ENCODE results near the gene POLR2H. TPM values are rescaled to one million over a fixed set of nuclear protein-coding genes. Genes with fewer than 3 reads are reported as not detected.

POLR2H gene
- total and polyA plus RNA-seq, 4 experiments from 2014 or later: 56.6 to 66.1 (median 60.1) TPM

DNA sequence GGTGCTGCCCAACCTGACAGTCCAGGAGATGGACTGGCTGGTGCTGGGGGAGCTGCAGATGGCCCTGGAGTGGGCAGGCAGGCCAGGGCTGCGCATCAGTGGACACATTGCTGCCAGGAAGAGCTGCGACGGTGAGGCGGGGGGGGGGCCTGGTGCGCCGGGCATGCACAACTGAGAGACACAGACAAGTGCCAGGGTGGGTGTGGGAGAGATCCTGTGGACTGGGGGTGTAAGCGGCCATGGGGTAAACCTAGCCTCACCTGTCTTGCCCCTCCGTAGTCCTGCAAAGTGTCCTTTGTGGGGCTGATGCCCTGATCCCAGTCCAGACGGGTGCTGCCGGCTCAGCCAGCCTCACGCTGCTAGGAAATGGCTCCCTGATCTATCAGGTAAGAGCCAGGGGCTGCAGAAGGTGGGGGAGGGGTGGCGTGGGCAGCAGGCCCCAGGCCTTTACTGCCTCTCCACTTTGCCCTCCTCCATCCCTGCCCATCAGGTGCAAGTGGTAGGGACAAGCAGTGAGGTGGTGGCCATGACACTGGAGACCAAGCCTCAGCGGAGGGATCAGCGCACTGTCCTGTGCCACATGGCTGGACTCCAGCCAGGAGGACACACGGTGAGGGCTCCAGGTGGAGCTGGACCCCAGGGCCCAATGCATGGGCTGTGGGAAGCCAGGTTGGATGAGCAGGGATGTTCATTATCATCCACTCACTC lies 21.7 kb downstream of the POLR2H start:
- H3K27me3 ChIP-seq (ENCODE audit: insufficient read depth, low read length): peaks cover 24% of the 10 kb centered on the region
- ChIA-PET POLR2A (ENCODE audit: partially characterized antibody) (no interaction called here), CTCF (ENCODE audit: partially characterized antibody) (interaction anchor here (2.2 kb wide), 1 partner anchor 11 kb away, joined by 9 read pairs; no protein-coding TSS in a partner anchor)
- Mint-ChIP-seq H3K36me3 (no peaks in the 10 kb centered on the region), H3K4me3 (no peak overlapping the region), H3K27ac (no peak overlapping the region), H3K4me1 (peaks cover 2 to 16% (median 8%) of the 10 kb centered on the region in 4 donors), H3K9me3 (no peaks in the 10 kb centered on the region), H3K27me3 (peaks cover 37 to 53% of the 10 kb centered on the region in 2 donors)
- DNase-seq: no peak
- no peak overlapping the region for H3K4me3 ChIP-seq (ENCODE audit: low read length in 2 of 2)
- peaks cover 14% of the 10 kb centered on the region for H3K4me1 ChIP-seq (ENCODE audit: insufficient read depth, low read length)
- H3K27ac ChIP-seq (ENCODE audit: low read depth, low read length): no peak overlapping the region
- no peaks in the 10 kb centered on the region for H3K36me3 ChIP-seq (ENCODE audit: insufficient read depth, low read length)
- H3K9me3 ChIP-seq (ENCODE audit: control insufficient read depth in 1 of 2, low read length in 2 of 2): no peaks in the 10 kb centered on the region
- intact Hi-C loops (cut with micrococcal nuclease): no loop called here

DNA sequence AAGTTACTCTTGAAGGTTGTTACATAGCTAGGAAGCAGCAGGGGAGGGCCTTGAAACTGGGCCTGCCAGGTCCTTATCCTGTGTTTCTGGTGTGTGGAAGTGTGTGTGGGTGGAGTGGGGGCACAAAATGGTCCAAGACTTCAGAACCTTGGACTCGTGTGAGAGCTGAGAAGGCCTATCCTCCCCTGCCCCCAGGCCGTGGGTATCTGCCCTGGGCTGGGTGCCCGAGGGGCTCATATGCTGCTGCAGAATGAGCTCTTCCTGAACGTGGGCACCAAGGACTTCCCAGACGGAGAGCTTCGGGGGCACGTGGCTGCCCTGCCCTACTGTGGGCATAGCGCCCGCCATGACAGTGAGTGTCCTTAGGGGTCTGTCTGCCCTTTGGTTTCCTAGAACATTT lies 22.8 kb downstream of the POLR2H start:
- ChIA-PET CTCF (ENCODE audit: partially characterized antibody) (interaction anchor here (1.1 to 2.2 kb wide), 2 partner anchors 9 to 12 kb away, joined by 3 to 9 read pairs; no protein-coding TSS in a partner anchor), POLR2A (ENCODE audit: partially characterized antibody) (interaction anchor here (0.6 kb wide), 1 partner anchor 232 kb away, joined by 3 read pairs; no protein-coding TSS in a partner anchor)
- Histone ChIP-seq H3K4me3 (ENCODE audit: low read length in 2 of 2) (no peak overlapping the region), H3K4me1 (ENCODE audit: insufficient read depth, low read length) (peaks cover 14% of the 10 kb centered on the region), H3K27me3 (ENCODE audit: insufficient read depth, low read length) (peaks cover 14% of the 10 kb centered on the region), H3K9me3 (ENCODE audit: control insufficient read depth in 1 of 2, low read length in 2 of 2) (no peaks in the 10 kb centered on the region), H3K27ac (ENCODE audit: low read depth, low read length) (no peak overlapping the region), H3K36me3 (ENCODE audit: insufficient read depth, low read length) (no peaks in the 10 kb centered on the region)
- DNase-seq: no peak
- intact Hi-C loops (cut with micrococcal nuclease): no loop called here
- peaks cover 2 to 10% (median 7%) of the 10 kb centered on the region in 4 donors for H3K4me1 Mint-ChIP-seq
- no peaks in the 10 kb centered on the region for H3K9me3 Mint-ChIP-seq
- no peak overlapping the region for H3K27ac Mint-ChIP-seq
- no peak overlapping the region for H3K4me3 Mint-ChIP-seq
- H3K36me3 Mint-ChIP-seq: no peaks in the 10 kb centered on the region
- peaks cover 28 to 43% of the 10 kb centered on the region in 2 donors for H3K27me3 Mint-ChIP-seq

DNA sequence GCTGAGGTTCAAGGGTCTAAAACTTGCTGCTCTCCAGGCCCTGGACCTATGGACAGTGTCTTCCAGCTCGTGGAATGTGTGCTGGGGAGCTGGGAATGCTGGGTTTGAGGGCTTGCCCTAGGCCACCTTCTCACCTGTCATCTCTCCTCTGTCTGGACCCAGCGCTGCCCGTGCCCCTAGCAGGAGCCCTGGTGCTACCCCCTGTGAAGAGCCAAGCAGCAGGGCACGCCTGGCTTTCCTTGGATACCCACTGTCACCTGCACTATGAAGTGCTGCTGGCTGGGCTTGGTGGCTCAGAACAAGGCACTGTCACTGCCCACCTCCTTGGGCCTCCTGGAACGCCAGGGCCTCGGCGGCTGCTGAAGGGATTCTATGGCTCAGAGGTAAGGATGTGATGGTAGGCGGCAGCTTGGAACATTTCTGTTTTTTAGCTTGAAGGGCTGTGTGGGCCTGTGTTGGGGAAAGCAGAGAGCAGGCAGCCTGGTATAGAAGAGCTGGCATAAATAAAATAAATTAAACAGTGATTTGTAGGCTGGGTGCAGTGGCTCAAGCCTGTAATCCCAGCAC lies 23.4 kb downstream of the POLR2H start:
- Histone ChIP-seq H3K4me1 (ENCODE audit: insufficient read depth, low read length) (peaks cover 14% of the 10 kb centered on the region), H3K4me3 (ENCODE audit: low read length in 2 of 2) (no peak overlapping the region), H3K27me3 (ENCODE audit: insufficient read depth, low read length) (peaks cover 13% of the 10 kb centered on the region), H3K36me3 (ENCODE audit: insufficient read depth, low read length) (no peaks in the 10 kb centered on the region), H3K9me3 (ENCODE audit: control insufficient read depth in 1 of 2, low read length in 2 of 2) (no peaks in the 10 kb centered on the region), H3K27ac (ENCODE audit: low read depth, low read length) (no peak overlapping the region)
- H3K36me3 Mint-ChIP-seq: no peaks in the 10 kb centered on the region
- ChIA-PET CTCF (ENCODE audit: partially characterized antibody) (interaction anchor here (1.1 to 2.2 kb wide), 4 partner anchors 10 to 129 kb away, joined by 3 to 9 read pairs (median 4); no protein-coding TSS in a partner anchor), POLR2A (ENCODE audit: partially characterized antibody) (no interaction called here)
- H3K27ac Mint-ChIP-seq: no peak overlapping the region
- peaks cover 2 to 10% (median 6%) of the 10 kb centered on the region in 4 donors for H3K4me1 Mint-ChIP-seq
- no peaks in the 10 kb centered on the region for H3K9me3 Mint-ChIP-seq
- H3K4me3 Mint-ChIP-seq: no peak overlapping the region
- no peak for DNase-seq
- intact Hi-C loops (cut with micrococcal nuclease): no loop called here
- H3K27me3 Mint-ChIP-seq: peaks cover 27 to 46% of the 10 kb centered on the region in 2 donors

DNA sequence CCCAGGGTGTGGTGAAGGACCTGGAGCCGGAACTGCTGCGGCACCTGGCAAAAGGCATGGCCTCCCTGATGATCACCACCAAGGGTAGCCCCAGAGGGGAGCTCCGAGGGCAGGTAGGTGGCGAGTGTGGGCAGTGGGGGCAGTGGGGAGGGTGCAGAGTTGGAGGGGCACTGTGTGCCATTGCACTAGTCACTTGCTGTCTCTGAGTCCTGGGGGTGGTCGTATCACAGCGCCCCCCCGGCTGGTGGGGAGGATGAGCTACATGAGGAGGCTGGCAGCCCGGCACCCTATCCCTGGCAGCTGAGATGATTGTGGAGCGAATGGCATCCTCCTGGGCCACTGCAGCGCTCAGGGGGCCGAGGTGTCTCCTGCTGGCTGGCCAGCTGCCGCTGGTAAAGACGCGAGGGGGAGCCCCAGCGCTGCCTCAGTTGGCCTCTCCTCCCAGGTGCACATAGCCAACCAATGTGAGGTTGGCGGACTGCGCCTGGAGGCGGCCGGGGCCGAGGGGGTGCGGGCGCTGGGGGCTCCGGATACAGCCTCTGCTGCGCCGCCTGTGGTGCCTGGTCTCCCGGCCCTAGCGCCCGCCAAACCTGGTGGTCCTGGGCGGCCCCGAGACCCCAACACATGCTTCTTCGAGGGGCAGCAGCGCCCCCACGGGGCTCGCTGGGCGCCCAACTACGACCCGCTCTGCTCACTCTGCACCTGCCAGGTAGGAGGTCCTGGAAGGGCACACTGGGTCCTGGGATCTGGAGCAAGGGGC lies 24.7 kb downstream of the POLR2H start:
- H3K27me3 Mint-ChIP-seq: peaks cover 23 to 52% of the 10 kb centered on the region in 2 donors
- CTCF ChIA-PET (ENCODE audit: partially characterized antibody): interaction anchor here (1.1 to 1.5 kb wide), 2 partner anchors 32 to 128 kb away, joined by 4 read pairs; no protein-coding TSS in a partner anchor
- H3K27me3 ChIP-seq (ENCODE audit: insufficient read depth, low read length): peaks cover 8% of the 10 kb centered on the region

DNA sequence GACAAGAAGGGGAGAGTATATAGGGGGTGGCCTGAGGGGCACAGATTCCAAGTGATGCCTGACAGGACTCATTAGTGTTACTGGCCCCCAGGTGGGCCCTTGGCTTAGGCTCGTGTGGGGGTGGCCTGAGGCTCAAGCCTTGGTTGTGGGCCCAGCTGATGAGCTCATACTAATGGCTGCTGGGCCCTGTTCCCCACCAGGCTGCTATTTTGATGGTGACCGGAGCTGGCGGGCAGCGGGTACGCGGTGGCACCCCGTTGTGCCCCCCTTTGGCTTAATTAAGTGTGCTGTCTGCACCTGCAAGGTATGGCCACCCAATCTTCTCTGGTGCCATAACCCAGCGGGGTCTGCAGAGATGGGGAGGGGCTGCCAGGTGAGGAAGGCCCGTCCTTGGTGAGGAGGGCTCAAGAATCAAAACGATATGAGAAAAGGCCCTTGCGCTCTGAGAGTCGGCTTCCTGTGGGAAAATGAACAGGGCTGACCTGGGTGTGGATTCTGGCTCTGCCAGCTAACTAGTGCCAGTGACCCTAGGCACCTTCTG lies 25.7 kb downstream of the POLR2H start:
- no peaks in the 10 kb centered on the region for H3K36me3 ChIP-seq (ENCODE audit: insufficient read depth, low read length)
- Mint-ChIP-seq H3K36me3 (no peaks in the 10 kb centered on the region), H3K4me1 (no peaks in the 10 kb centered on the region), H3K4me3 (no peak overlapping the region), H3K9me3 (peaks cover 0 to 2% (median 0%) of the 10 kb centered on the region in 8 donors), H3K27me3 (peaks cover 22 to 49% of the 10 kb centered on the region in 2 donors), H3K27ac (no peak overlapping the region)
- no peak overlapping the region for H3K4me3 ChIP-seq (ENCODE audit: low read length in 2 of 2)
- intact Hi-C loops (cut with micrococcal nuclease): no loop called here
- H3K4me1 ChIP-seq (ENCODE audit: insufficient read depth, low read length): no peaks in the 10 kb centered on the region
- DNase-seq: no peak
- ChIA-PET POLR2A (ENCODE audit: partially characterized antibody) (no interaction called here), CTCF (ENCODE audit: partially characterized antibody) (no interaction called here)
- no peaks in the 10 kb centered on the region for H3K9me3 ChIP-seq (ENCODE audit: control insufficient read depth in 1 of 2, low read length in 2 of 2)
- H3K27me3 ChIP-seq (ENCODE audit: insufficient read depth, low read length): peaks cover 2% of the 10 kb centered on the region
- no peak overlapping the region for H3K27ac ChIP-seq (ENCODE audit: low read depth, low read length)

More for the DNA sequence above, 24.7 kb downstream of the POLR2H start:
- H3K4me1 Mint-ChIP-seq: peaks cover 0 to 5% (median 1%) of the 10 kb centered on the region in 4 donors
- Histone ChIP-seq H3K4me1 (ENCODE audit: insufficient read depth, low read length) (peaks cover 7% of the 10 kb centered on the region), H3K4me3 (ENCODE audit: low read length in 2 of 2) (no peak overlapping the region), H3K9me3 (ENCODE audit: control insufficient read depth in 1 of 2, low read length in 2 of 2) (no peaks in the 10 kb centered on the region), H3K27ac (ENCODE audit: low read depth, low read length) (no peak overlapping the region), H3K36me3 (ENCODE audit: insufficient read depth, low read length) (no peaks in the 10 kb centered on the region)
- intact Hi-C loops (cut with micrococcal nuclease): no loop called here
- H3K9me3 Mint-ChIP-seq: peaks cover 0 to 2% (median 0%) of the 10 kb centered on the region in 8 donors
- no peak for DNase-seq
- H3K36me3 Mint-ChIP-seq: no peaks in the 10 kb centered on the region
- no peak overlapping the region for H3K4me3 Mint-ChIP-seq
- H3K27ac Mint-ChIP-seq: no peak overlapping the region
- POLR2A ChIA-PET (ENCODE audit: partially characterized antibody): no interaction called here

DNA sequence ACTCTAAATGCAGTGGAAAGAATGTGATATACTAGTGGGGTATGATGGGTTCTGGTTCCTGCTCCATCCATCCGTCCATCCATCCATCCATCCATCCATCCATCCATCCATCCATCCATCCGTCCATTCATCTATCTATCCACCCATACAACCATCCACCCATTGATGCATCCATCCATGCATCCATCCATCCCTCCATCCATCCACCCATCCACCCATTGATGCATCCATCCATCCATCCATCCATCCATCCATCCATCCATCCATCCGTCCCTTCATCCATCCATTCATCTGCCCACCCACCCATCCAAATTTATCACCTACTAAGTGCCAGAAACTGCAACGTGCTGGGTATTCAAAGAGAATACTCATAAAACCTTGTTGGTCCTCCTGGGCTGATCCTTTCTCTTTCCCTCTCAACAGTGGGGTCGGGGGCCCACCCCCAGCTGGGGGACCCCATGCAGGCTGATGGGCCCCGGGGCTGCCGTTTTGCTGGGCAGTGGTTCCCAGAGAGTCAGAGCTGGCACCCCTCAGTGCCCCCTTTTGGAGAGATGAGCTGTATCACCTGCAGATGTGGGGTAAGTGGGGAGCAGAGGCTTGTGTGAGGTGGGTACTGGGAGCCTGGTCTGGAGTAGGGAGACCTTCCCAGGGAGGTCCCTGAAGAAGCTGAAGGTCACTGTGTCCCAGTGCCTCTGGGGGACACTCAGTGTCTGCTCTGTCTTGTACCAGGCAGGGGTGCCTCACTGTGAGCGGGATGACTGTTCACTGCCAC lies 26.8 kb downstream of the POLR2H start:
- POLR2A ChIA-PET (ENCODE audit: partially characterized antibody): no interaction called here
- Histone ChIP-seq H3K4me1 (ENCODE audit: insufficient read depth, low read length) (no peaks in the 10 kb centered on the region), H3K9me3 (ENCODE audit: control insufficient read depth in 1 of 2, low read length in 2 of 2) (no peaks in the 10 kb centered on the region), H3K27me3 (ENCODE audit: insufficient read depth, low read length) (no peaks in the 10 kb centered on the region), H3K4me3 (ENCODE audit: low read length in 2 of 2) (no peak overlapping the region), H3K36me3 (ENCODE audit: insufficient read depth, low read length) (no peaks in the 10 kb centered on the region), H3K27ac (ENCODE audit: low read depth, low read length) (no peak overlapping the region)
- no peak for DNase-seq
- peaks cover 0 to 2% (median 0%) of the 10 kb centered on the region in 8 donors for H3K9me3 Mint-ChIP-seq
- no peak overlapping the region for H3K27ac Mint-ChIP-seq
- intact Hi-C loops (cut with micrococcal nuclease): no loop called here
- peaks cover 15 to 43% of the 10 kb centered on the region in 2 donors for H3K27me3 Mint-ChIP-seq
- no peak overlapping the region for H3K4me3 Mint-ChIP-seq
- H3K36me3 Mint-ChIP-seq: no peaks in the 10 kb centered on the region
- H3K4me1 Mint-ChIP-seq: no peaks in the 10 kb centered on the region
- CTCF ChIA-PET (ENCODE audit: partially characterized antibody): interaction anchor here (1.1 kb wide), 1 partner anchor 17 kb away, joined by 4 read pairs; no protein-coding TSS in a partner anchor
